ENCODE data around the gene SLC2A10. TPM values are rescaled to one million over a fixed set of nuclear protein-coding genes. Genes with fewer than 3 reads are reported as not detected.

The SLC2A10 gene
- total RNA-seq, 2 donors from 2014 or later, result 0.07 TPM; not detected in 1

DNA sequence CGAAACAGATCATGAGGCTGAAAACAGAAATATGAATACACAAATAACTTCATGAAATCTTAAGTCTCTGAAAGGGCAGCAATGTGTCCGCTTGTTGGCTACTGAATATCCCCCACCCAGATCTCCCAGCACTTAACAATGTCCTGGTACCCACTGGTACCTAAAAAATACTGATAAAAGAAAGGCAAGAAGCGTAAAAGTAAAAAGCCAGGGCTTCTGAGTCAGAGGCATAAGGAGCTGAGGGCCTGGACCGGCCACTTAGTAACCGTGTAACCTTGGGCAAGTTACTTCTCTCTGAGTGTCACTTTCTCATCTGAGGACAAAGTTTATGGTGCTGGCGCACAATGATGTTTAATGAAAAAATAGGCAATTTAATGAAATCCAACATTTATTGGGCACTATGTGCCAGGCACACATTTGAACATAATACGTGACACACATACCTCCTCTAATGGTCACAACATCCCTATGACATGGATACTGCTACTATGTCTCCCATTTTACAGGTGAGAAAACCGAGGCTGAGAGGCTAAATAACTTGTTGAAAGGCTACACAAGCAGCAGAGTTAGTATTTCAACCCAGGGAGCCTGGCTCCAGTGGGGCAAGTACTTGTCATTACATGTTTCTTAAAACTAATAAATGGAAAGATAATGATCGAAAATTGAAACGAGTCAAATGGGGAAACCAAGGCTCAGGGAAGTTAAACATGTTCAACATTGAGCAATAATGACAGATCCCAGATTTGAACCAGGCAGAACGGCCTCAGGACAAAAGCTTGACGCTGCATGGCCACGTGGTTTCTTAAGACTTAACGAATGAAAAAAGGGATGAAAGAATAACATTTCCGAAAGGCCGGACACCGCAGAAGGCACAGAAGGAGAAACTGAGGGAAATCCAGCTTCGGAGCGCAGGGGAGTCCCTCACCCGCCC, 21.0 kb upstream of the SLC2A10 start:
- DNase-seq (no peak), ATAC-seq (replicated peaks in 1 of 2) (no peak)
- peak overlapping the region; percentile 84 to 91 for H3K4me3 Mint-ChIP-seq
- H3K36me3 Mint-ChIP-seq (ENCODE audit: insufficient read depth in 2 of 2), result peaks cover 11 to 13% of the 10 kb centered on the region in 2 donors
- H3K4me1 Mint-ChIP-seq (ENCODE audit: low read depth), result peaks cover 54% of the 10 kb centered on the region
- H3K9me3 Mint-ChIP-seq, result no peaks in the 10 kb centered on the region
- peak overlapping the region; percentile 98 for H3K27ac Mint-ChIP-seq
- no peaks in the 10 kb centered on the region for H3K27me3 Mint-ChIP-seq (ENCODE audit: low read depth)

DNA sequence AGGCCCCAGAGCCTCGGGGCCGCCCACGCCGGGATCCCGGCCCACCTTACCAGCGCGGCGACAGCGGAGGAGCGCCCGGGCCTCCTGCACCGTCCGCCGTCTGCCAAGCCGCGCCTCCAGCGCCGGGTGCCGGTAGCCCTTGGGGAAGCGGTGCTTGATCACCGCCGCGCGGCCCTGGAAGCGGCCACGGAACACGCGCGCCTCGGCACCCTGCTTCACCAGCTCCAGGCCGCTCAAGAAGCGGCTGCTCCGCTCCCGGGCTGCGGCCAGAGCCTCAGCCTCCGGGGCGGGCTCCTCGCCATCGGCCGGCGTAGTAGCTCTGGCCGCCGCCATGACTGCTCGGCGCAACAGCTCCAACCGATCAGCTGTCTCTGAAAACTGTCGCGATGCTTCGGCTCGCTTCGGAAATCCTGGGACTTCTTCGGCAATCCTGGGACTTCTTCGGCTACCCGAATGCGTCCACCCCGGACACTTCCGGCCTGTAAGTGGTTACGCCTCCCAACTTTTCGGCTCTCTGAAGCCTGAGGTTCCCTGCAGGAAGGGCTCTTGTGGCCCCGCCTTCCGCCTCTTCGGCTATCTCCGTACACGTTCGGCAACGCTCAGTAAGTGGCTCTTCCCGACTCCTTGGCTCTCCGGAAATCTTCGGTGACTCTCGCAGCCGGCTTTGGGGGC, 20.2 kb upstream of the SLC2A10 start, which contains the start of gene TP53RK:
Gene TP53RK, minus strand, starts transcription at position 363 of the 672 bp plus-strand sequence. Its CDS starts 30 bp downstream, at position 333.
- Mint-ChIP-seq H3K4me1 (ENCODE audit: low read depth) (peaks cover 51% of the 10 kb centered on the region), H3K4me3 (peak within 1 kb of the TSS; percentile 84 to 91), H3K36me3 (ENCODE audit: insufficient read depth in 2 of 2) (peaks cover 9 to 13% of the 10 kb centered on the region in 2 donors), H3K27ac (peak within 1 kb of the TSS; percentile 98), H3K9me3 (no peaks in the 10 kb centered on the region), H3K27me3 (ENCODE audit: low read depth) (no peaks in the 10 kb centered on the region)
- ATAC-seq (replicated peaks in 1 of 2) (peak; percentile 94 to 97), DNase-seq (peak; percentile 95 to 99)

DNA sequence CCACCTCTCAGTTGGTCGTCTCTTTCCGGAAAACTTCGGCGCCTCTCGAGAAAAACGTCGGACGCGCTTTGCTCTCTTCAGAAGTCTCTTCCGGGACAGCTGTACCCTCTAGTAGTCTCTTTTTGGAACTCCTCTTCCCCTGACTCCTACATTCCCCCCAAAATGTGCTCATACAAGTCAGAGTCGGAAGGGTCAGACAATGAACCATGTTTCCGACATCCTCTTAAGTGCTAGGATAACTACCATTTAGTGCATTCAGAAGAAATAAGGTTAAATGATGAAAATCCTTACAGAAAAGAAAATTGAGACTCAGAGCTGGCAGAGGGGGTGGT, 19.7 kb upstream of the SLC2A10 start:
- no peaks in the 10 kb centered on the region for H3K9me3 Mint-ChIP-seq
- peaks cover 9 to 13% of the 10 kb centered on the region in 2 donors for H3K36me3 Mint-ChIP-seq (ENCODE audit: insufficient read depth in 2 of 2)
- DNase-seq, result no peak
- peak overlapping the region; percentile 83 for H3K27ac Mint-ChIP-seq
- no peaks in the 10 kb centered on the region for H3K27me3 Mint-ChIP-seq (ENCODE audit: low read depth)
- H3K4me3 Mint-ChIP-seq, result peak overlapping the region; percentile 84 to 91
- ATAC-seq (replicated peaks in 1 of 2), result no peak
- H3K4me1 Mint-ChIP-seq (ENCODE audit: low read depth), result peaks cover 55% of the 10 kb centered on the region

DNA sequence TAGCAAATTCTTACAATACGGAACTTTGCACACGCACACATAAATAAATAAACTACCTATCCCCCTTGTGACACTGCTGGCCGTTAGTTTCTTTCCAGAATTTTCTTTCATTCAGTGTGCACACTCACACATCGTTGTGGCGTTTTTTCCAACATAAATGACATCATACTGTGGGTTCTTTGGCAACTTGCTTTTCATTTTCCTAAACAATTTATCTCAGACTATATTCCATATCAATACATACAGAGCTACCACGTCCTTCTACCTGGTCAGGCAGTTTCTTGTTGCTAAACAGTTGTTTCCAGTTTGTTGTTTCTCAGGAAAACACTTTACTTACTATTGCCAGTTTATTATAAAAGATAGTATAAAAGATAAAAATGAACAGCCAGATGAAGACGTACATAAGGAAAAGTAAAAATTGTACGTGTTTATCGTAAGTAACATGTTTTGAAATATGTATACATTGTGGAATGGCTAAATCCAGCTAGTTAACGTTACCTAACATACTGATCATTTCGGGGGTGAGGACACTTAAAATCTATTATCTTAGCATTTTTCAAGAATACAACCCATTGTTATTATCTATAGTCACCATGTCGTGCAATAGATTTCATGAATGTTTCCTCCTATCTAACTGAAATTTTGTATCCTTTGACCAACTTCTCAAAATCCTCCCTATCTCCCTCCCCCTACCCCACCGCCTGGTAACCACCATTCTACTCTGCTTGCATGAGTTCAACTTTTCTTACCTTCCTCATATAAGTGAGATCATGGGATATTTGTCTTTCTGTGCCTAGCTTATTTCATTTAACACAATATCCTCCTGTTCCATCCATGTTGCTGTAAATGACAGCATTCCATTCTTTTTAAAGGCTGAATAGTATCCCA, 19.0 kb upstream of the SLC2A10 start:
- ATAC-seq (replicated peaks in 1 of 2), result no peak
- H3K4me3 Mint-ChIP-seq, result peak overlapping the region; percentile 84 to 91
- no peaks in the 10 kb centered on the region for H3K27me3 Mint-ChIP-seq (ENCODE audit: low read depth)
- DNase-seq, result no peak
- peak overlapping the region; percentile 70 for H3K27ac Mint-ChIP-seq
- H3K36me3 Mint-ChIP-seq (ENCODE audit: insufficient read depth in 2 of 2), result peaks cover 7 to 10% of the 10 kb centered on the region in 2 donors
- no peaks in the 10 kb centered on the region for H3K9me3 Mint-ChIP-seq
- H3K4me1 Mint-ChIP-seq (ENCODE audit: low read depth), result peaks cover 50% of the 10 kb centered on the region

DNA sequence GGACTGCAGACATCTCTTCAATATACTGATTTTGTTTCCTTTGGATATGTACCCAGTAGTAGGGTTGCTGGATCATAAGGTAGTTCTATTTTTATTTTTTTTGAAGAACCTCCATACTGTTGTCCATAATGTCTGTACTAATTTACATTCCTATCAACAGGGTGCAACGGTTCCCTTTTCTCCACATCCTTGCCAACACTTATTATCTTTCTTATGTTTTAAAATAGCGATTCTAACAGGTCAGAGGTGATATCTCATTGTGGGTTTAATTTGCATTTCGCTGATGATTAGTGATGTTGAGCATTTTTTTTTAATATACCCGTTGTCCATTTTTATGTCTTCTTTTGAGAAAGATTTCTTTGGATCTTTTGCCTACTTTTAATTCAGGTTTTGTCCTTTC, 18.3 kb upstream of the SLC2A10 start:
- peaks cover 5 to 6% of the 10 kb centered on the region in 2 donors for H3K36me3 Mint-ChIP-seq (ENCODE audit: insufficient read depth in 2 of 2)
- DNase-seq (no peak), ATAC-seq (replicated peaks in 1 of 2) (no peak)
- peak overlapping the region in 1 of 2 donors; percentile 51 for H3K4me3 Mint-ChIP-seq
- no peaks in the 10 kb centered on the region for H3K9me3 Mint-ChIP-seq
- H3K4me1 Mint-ChIP-seq (ENCODE audit: low read depth), result peaks cover 43% of the 10 kb centered on the region
- peak overlapping the region; percentile 70 for H3K27ac Mint-ChIP-seq
- no peaks in the 10 kb centered on the region for H3K27me3 Mint-ChIP-seq (ENCODE audit: low read depth)

DNA sequence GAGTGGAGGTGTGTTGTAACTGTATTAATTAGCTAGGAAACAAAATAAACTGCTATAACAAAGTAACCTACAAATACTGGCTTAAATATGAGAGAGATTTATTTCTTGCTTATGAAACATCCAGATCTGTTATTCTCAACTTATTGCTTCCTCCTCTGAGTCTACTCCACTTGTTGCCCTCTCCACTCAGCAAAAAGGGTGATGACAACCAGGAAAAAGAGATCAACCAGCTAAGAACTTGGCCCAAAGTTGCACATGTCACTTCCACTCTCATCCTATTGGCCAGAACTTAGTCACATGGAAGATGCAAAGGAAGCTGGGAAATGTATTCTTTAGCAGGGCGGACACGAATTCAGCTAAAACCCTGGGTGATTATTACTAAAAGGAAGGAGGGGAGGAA, 15.0 kb upstream of the SLC2A10 start:
- Mint-ChIP-seq H3K4me3 (no peak overlapping the region), H3K27ac (no peak overlapping the region), H3K36me3 (ENCODE audit: insufficient read depth in 2 of 2) (no peaks in the 10 kb centered on the region), H3K4me1 (ENCODE audit: low read depth) (peaks cover 18% of the 10 kb centered on the region), H3K27me3 (ENCODE audit: low read depth) (no peaks in the 10 kb centered on the region), H3K9me3 (no peaks in the 10 kb centered on the region)
- DNase-seq, result no peak
- ATAC-seq (replicated peaks in 1 of 2), result no peak

DNA sequence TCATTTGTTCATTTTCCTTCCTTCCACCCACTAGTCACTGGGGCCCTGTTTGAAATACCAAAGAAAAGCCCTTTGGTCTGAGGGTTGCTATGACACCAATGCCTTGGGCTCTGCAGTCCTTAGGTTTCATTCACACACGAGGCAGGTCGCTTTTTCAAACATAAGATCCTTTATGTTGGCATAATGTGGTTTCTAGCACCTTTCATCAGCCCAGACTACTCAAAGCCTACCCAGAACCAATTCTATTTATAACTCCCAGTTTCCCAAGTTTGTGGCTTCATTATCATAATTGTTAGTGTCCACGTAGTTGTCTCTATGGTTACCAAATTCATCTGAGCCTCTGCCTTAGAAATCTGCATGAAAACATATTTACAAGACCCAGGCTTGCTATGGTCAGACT, 13.6 kb upstream of the SLC2A10 start:
- DNase-seq (no peak), ATAC-seq (replicated peaks in 1 of 2) (peak; percentile 4 to 26)
- Mint-ChIP-seq H3K4me1 (ENCODE audit: low read depth) (peaks cover 10% of the 10 kb centered on the region), H3K4me3 (no peak overlapping the region), H3K36me3 (ENCODE audit: insufficient read depth in 2 of 2) (no peaks in the 10 kb centered on the region), H3K27me3 (ENCODE audit: low read depth) (peaks cover 6% of the 10 kb centered on the region), H3K9me3 (no peaks in the 10 kb centered on the region), H3K27ac (no peak overlapping the region)

DNA sequence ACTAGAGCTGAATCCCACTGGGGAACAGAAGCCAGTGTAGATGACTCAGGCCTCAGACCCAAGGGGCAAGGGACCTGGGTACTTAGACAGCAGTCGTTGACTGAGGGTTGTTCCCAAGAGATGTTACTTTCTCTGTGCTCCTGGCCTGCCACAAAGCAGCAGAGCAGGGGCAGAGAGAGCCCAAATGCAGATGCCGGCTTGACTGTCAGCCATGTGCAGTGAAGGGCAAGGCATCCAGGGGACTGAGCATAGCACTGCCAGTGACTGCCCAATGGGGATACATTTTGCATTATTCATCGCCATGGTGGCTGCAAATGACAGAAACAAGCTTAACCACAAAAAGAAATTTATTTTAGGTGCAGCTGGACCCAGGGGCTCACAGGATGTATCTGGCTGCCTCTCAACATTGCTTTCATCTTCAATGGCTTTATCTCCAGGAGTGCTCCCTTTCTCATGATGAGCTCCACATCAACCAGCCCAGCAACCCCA, 12.6 kb upstream of the SLC2A10 start:
- Mint-ChIP-seq H3K4me3 (no peak overlapping the region), H3K4me1 (ENCODE audit: low read depth) (peaks cover 10% of the 10 kb centered on the region), H3K27me3 (ENCODE audit: low read depth) (peaks cover 6% of the 10 kb centered on the region), H3K9me3 (no peaks in the 10 kb centered on the region), H3K36me3 (ENCODE audit: insufficient read depth in 2 of 2) (no peaks in the 10 kb centered on the region), H3K27ac (no peak overlapping the region)
- DNase-seq (no peak), ATAC-seq (replicated peaks in 1 of 2) (no peak)

DNA sequence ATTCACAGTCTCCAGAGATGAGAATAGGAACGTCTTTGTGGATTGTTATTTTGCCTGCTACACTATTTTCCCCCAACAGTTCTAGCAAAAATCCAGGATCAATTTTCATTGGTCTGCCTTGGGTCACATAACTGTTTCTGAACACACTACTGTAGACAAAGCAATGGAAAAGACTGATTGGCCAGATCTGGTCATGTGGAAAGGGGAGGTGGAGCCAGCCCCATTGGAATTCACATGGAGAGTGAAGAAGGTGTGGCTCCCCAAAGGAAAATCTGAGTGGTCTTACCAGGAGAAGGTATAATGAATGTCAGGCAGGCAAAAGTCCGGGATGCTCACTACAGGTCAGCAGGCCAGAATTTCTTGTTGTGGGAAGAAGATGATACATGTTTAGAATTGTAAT, 10.7 kb upstream of the SLC2A10 start:
- no peak for ATAC-seq (replicated peaks in 1 of 2)

DNA sequence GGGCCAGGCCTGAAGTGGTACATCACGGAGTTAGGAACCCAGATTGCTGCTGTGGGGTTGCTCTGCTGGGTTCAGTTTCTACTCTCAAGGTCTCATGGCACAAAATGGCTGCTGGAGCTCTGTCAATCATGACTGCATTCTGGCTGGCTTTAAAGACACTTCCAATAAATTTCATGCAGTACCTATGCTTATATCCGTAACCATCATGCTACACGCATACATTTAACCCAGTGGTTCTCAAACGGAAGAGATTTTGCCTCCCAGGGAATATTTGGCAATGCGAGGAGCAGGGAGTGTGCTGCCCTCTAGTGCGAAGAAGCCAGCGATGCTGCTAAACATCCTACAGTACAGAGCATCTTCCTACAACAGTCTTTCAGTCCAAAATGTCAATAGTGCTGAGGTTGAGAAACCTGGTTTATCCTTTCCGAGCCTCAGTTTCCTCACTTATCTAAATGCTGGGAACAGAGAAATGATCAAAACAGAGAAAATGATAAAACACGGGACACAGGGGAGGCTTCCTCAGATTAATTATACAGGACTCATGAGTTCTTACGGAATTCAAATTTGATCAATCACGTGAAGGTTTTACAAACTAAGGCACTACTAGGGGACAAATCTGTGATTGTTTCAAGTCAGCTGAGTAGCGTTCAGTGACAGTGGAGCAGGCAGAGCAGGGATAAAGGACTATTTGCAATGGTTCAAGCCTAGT, 9.6 kb upstream of the SLC2A10 start:
- H3K27me3 Mint-ChIP-seq (ENCODE audit: low read depth), result peaks cover 13% of the 10 kb centered on the region
- no peak for DNase-seq
- ATAC-seq (replicated peaks in 1 of 2), result no peak
- no peaks in the 10 kb centered on the region for H3K9me3 Mint-ChIP-seq
- no peaks in the 10 kb centered on the region for H3K36me3 Mint-ChIP-seq (ENCODE audit: insufficient read depth in 2 of 2)
- no peak overlapping the region for H3K4me3 Mint-ChIP-seq
- H3K27ac Mint-ChIP-seq, result no peak overlapping the region
- no peaks in the 10 kb centered on the region for H3K4me1 Mint-ChIP-seq (ENCODE audit: low read depth)

More for the DNA sequence above, 10.7 kb upstream of the SLC2A10 start:
- Mint-ChIP-seq H3K27me3 (ENCODE audit: low read depth) (peaks cover 8% of the 10 kb centered on the region), H3K4me3 (no peak overlapping the region), H3K27ac (no peak overlapping the region), H3K4me1 (ENCODE audit: low read depth) (peaks cover 10% of the 10 kb centered on the region), H3K9me3 (no peaks in the 10 kb centered on the region), H3K36me3 (ENCODE audit: insufficient read depth in 2 of 2) (no peaks in the 10 kb centered on the region)
- DNase-seq, result no peak

DNA sequence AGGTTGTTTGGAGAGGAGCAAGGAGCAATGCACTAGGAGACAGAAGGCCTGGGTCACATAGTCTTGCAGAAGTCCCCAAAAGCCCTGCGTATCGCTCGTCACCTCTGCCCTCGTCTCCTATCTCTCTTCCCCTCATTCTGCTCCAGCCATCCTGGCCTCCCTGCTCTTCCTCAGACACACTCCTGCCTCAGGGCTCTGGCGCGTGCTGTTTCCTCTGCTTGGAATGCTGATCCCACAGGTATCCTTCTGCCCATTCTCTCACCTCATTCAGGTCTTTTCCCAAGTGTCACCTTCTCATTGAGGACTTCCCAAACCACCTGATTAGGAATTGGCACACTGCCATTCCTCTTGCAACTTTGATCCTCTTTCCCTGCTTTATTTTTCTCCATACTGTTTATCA, 9.0 kb upstream of the SLC2A10 start:
- no peaks in the 10 kb centered on the region for H3K4me1 Mint-ChIP-seq (ENCODE audit: low read depth)
- ATAC-seq (replicated peaks in 1 of 2), result no peak
- no peaks in the 10 kb centered on the region for H3K36me3 Mint-ChIP-seq (ENCODE audit: insufficient read depth in 2 of 2)
- DNase-seq, result no peak
- no peak overlapping the region for H3K4me3 Mint-ChIP-seq
- H3K9me3 Mint-ChIP-seq, result no peaks in the 10 kb centered on the region
- no peak overlapping the region for H3K27ac Mint-ChIP-seq
- H3K27me3 Mint-ChIP-seq (ENCODE audit: low read depth), result peaks cover 17% of the 10 kb centered on the region

DNA sequence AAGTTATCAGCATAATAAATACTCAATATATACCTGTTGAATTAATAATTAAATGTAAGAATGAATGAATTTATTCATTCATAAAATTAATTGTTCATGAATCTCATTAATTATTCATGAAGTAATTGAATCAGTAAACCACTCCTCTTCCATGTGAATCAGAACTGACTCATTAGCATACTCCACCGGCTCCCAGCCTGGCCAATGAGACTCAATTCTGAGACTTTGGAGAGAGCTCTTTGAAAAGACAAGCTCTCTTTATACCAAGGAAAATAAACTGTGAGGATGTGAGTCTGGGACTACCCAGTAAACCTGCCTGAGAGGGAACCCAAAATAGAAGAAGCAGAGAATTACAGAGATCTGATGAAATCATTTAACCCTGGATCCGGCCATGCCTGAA, 8.4 kb upstream of the SLC2A10 start:
- DNase-seq, result no peak
- Mint-ChIP-seq H3K27me3 (ENCODE audit: low read depth) (peaks cover 19% of the 10 kb centered on the region), H3K4me1 (ENCODE audit: low read depth) (no peaks in the 10 kb centered on the region), H3K4me3 (no peak overlapping the region), H3K27ac (no peak overlapping the region), H3K36me3 (ENCODE audit: insufficient read depth in 2 of 2) (peaks cover 0 to under 1% of the 10 kb centered on the region in 2 donors), H3K9me3 (no peaks in the 10 kb centered on the region)
- no peak for ATAC-seq (replicated peaks in 1 of 2)

All from activated T-cell treated with anti-CD3 and anti-CD28 coated beads, Interleukin-2, amount 50 U/mL, for 72 hours (primary cell).